NCI-H1417 (cell line): ENCODE results near the gene C16orf92.

Source experiments
- DNase-seq, 3 experiments: peaks; one replicate each; lab custom pipeline; 2025; lab: John Stamatoyannopoulos, UW

Gene C16orf92

GRCh38 chr16:30060836-30061554, 38.0 kb downstream of the C16orf92 start:
- no peak for DNase-seq

- DNase-seq: no peak
Observed at GRCh38 chr16:30063278-30063892, 40.4 kb downstream of the C16orf92 start.

- peak; percentile 43 to 91 (median 85) for DNase-seq
Observed at GRCh38 chr16:30063893-30064728, 41.1 kb downstream of the C16orf92 start.

DNA sequence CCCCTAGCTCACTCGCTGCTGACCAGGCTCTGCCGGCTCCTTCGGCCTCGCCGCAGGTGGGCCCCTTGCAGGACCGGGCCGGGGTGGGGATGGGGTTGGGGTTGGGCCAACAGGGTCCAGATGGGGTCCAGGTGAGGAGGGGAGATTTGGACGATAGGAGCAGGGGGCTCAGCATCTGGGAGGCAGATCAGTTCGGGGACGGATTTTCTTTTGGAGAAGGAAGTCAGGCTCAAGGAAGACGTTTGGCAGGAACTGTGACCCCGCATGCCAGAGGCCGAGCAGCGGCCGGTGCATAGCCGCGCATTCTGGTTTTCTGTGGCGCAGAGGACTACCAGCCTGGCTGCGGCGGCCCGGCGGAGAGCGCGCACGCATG, 41.7 kb downstream of the C16orf92 start:
- no peak for DNase-seq

DNA sequence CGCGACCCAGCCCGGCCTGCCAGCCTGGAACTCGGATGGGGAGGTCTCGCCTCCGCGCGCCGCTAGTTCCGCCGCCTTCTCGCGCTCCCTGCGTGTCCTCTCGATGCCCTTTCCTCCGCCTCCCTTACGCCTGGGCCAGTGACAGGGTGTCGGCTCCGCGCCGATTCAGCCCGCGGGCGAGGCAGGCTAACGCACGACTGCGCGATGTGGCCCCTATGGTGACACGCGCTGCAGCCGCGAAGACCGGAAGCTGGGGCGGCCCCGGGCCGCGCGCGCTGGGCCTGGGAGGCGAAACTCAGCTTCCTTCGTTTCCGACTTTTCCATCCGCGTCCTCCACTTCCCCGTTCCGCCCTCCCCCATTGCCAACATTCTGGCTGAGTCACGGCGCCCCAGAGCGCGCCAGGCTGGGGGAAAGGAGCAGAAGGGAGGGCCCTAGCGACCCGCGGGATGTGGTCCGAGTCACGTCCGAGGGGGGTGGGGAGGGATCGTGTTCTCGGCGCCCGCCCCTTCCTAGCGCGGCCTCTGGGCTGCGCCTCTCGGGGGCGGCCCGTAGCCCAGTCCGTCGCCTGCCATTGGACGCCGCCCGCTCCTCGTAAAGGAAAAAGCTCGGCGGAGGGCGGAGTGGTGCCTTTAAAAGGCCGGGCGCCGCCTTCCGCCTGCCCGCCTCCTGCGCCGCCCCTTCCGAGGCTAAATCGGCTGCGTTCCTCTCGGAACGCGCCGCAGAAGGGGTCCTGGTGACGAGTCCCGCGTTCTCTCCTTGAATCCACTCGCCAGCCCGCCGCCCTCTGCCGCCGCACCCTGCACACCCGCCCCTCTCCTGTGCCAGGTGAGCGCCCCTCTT, 42.3 kb downstream of the C16orf92 start, which contains the start of gene ALDOA:
Gene ALDOA, plus strand, starts transcription at position 659 of the 841 bp plus-strand sequence. CDS start 1,138 bp downstream, outside the sequence.
- peak; percentile 91 to 98 (median 98) for DNase-seq

DNA sequence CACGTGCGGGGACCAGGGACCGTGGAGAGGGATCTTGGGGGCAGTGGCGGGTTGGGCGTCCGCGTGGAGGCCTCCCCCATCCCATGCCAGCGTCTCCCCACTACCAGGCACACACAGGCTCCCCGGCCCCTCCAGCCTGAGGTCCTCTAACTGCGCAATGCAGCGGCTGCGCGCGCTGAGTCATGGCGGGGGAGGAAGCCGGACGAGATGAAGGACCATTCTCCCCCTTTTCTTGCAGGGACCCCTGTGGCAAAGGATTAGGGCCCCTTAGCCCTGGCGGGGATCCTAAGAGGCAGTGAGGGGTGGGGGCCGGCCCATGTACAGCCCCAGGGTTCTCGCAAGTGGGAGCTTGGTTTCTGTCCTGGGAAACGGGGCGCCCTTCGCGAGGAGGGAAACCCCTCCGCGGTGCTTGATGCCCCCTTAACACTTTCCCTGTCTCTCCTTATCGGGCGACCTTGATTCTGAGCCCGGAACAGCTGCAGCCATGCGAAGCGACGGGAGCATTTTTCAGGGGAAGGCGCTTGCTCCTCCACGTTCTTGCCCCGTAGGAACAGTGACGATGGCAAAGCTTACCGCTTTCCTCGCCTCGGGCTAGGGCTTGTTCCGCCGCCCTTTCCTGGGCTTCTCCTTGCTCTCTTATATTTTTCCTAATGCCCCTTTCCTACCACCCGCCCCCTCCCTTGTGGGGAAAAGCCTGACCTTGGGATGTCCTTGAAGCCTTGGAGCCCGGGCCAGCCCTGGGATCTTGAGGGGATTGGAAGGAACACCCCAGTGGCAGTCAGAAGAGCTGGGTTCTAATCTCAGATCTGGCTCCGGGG, 43.2 kb downstream of the C16orf92 start:
- peak in 2 of 3 experiments; percentile 63 to 83 for DNase-seq

- peak in 1 of 3 experiments; percentile 49 for DNase-seq
Observed at GRCh38 chr16:30066761-30067583, 44.0 kb downstream of the C16orf92 start.

- no peak for DNase-seq
Observed at GRCh38 chr16:30067584-30067916, 44.6 kb downstream of the C16orf92 start.

GRCh38 chr16:30068333-30068732, 45.3 kb downstream of the C16orf92 start:
- no peak for DNase-seq

DNA sequence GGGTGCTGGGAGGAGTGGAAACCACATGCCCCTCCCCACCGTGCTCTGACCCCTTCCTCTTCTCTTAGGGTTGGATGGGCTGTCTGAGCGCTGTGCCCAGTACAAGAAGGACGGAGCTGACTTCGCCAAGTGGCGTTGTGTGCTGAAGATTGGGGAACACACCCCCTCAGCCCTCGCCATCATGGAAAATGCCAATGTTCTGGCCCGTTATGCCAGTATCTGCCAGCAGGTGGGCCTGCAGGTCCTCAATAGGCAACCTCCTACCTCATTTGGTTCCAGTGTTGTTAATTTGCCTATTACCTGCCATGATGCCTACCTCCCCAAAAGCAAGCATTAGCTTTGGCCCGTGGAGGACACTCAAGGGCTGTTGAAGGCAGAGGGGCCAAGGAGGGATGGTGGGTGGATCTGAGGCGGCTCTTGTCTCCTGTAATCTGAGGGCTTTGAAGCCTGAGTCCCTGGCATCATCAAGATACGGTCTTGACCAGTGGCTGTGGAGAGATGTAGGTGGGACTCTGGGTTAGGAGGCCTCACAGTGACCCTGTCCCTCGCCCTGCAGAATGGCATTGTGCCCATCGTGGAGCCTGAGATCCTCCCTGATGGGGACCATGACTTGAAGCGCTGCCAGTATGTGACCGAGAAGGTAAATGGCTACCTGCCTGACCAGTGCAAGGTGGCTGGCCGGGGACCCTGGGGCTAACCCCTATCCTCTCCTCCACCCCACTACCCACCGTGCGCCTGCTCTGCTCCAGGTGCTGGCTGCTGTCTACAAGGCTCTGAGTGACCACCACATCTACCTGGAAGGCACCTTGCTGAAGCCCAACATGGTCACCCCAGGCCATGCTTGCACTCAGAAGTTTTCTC, 46.0 kb downstream of the C16orf92 start:
- DNase-seq: peak in 1 of 3 experiments; percentile 45

DNA sequence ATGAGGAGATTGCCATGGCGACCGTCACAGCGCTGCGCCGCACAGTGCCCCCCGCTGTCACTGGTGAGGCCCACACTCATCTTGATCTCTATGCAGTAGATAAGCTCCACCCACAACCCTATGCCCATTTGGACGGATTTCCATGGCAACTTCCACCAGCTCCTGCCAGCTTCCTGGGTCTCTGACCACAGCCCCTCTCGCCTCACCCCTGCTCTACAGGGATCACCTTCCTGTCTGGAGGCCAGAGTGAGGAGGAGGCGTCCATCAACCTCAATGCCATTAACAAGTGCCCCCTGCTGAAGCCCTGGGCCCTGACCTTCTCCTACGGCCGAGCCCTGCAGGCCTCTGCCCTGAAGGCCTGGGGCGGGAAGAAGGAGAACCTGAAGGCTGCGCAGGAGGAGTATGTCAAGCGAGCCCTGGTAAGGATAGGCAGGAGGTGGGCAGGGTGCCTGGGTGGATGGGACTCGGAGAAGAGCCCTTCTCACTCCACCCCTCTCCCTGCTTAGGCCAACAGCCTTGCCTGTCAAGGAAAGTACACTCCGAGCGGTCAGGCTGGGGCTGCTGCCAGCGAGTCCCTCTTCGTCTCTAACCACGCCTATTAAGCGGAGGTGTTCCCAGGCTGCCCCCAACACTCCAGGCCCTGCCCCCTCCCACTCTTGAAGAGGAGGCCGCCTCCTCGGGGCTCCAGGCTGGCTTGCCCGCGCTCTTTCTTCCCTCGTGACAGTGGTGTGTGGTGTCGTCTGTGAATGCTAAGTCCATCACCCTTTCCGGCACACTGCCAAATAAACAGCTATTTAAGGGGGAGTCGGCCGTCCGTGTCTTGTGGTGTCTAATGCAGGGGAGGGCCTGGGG, 46.8 kb downstream of the C16orf92 start:
- peak in 1 of 3 experiments; percentile 46 for DNase-seq

DNA sequence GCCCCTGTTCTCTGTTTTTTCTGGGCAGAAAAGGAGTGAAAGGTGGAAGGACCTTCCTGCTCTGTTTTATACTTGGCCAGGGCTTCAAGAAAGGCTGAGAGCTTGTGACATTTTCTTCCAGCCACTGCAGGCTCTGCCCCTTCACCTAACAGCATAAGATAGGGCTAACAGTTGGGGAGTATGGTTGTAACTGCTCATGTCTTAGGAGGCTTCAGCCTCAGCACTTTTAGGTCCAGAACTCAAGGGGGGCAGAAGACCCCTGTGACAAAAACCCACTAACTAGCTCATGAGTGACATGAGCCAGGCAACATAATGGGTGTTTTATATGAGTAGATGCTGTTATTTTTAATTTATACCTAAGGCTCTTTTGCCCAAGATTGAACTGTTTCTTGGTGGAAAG, 47.5 kb downstream of the C16orf92 start:
- no peak for DNase-seq
